DND-41 (cell line): ENCODE results near the gene GHDC.

Experiments used
- EZH2 ChIP-seq: IDR thresholded peaks from 3 replicates; pipeline ENCODE4 v1.6.1; 2012; ENCODE audit warnings: borderline replicate concordance, low read depth, mild to moderate bottlenecking, moderate library complexity, low read length, inconsistent platforms; ENCODE audit not compliant: severe bottlenecking
- TF ChIP-seq, protein P1 (sequence below): IDR thresholded peaks from 2 replicates; pipeline ENCODE4 v1.5.1; 2012; ENCODE audit warnings: borderline replicate concordance, low read length, moderate library complexity, mild to moderate bottlenecking; ENCODE audit not compliant: poor library complexity, severe bottlenecking; ENCODE audit errors: extremely low read depth

GRCh38 chr17:42243493-42243982 is 49.2 kb upstream of the GHDC start:
- TF ChIP-seq, protein P1, sequence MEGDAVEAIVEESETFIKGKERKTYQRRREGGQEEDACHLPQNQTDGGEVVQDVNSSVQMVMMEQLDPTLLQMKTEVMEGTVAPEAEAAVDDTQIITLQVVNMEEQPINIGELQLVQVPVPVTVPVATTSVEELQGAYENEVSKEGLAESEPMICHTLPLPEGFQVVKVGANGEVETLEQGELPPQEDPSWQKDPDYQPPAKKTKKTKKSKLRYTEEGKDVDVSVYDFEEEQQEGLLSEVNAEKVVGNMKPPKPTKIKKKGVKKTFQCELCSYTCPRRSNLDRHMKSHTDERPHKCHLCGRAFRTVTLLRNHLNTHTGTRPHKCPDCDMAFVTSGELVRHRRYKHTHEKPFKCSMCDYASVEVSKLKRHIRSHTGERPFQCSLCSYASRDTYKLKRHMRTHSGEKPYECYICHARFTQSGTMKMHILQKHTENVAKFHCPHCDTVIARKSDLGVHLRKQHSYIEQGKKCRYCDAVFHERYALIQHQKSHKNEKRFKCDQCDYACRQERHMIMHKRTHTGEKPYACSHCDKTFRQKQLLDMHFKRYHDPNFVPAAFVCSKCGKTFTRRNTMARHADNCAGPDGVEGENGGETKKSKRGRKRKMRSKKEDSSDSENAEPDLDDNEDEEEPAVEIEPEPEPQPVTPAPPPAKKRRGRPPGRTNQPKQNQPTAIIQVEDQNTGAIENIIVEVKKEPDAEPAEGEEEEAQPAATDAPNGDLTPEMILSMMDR = no peak
- TF ChIP-seq EZH2 = no peak
